CD14-positive monocyte (primary cell): ENCODE data around the gene THBS2. TPM values are rescaled to one million over a fixed set of nuclear protein-coding genes. Genes with fewer than 3 reads are reported as not detected.

Experiments
- DNase-seq, 3 donors: peaks; one replicate each; pipeline ENCODE4 v3.0.0-alpha.2; 2011 to 2022
- H2AFZ ChIP-seq: 2 replicates; pipeline ENCODE4 v1.6.0; 2012; ENCODE audit warnings: mild to moderate bottlenecking, low read depth, low read length, inconsistent platforms; ENCODE audit not compliant: insufficient read depth, poor library complexity, severe bottlenecking
- H3K27ac ChIP-seq, 2 donors: 1 replicate in 1 of 2; 2 replicates in 1 of 2; pipeline ENCODE4 v1.5.1; 2012 to 2013; ENCODE audit warnings: low read length in 2 of 2, control low read depth in 1 of 2, inconsistent platforms in 1 of 2, low read depth in 1 of 2, mild to moderate bottlenecking in 1 of 2
- H3K27me3 ChIP-seq, 2 donors: one replicate each; pipeline versions ENCODE4 v1.6.0 to v1.6.1; 2011 to 2013; ENCODE audit warnings: low read length in 2 of 2; ENCODE audit not compliant: control insufficient read depth in 2 of 2, insufficient read depth in 2 of 2
- H3K36me3 ChIP-seq, 2 donors: replicated peaks in 1 of 2; 1 replicate in 1 of 2; 2 replicates in 1 of 2; pipeline versions ENCODE4 v1.5.1 to v1.6.1; 2012 to 2013; ENCODE audit warnings: low read length in 2 of 2, control low read depth in 1 of 2, inconsistent platforms in 1 of 2, mild to moderate bottlenecking in 1 of 2; ENCODE audit not compliant: insufficient read depth in 2 of 2, control insufficient read depth in 1 of 2
- H3K4me1 ChIP-seq, 2 donors: 1 replicate in 1 of 2; 2 replicates in 1 of 2; pipeline versions ENCODE4 v1.5.1 to v1.6.1; 2012 to 2013; ENCODE audit warnings: low read length in 2 of 2, control low read depth in 1 of 2, inconsistent platforms in 1 of 2, mild to moderate bottlenecking in 1 of 2, moderate library complexity in 1 of 2; ENCODE audit not compliant: insufficient read depth in 2 of 2, control insufficient read depth in 1 of 2
- H3K4me2 ChIP-seq: replicated peaks from 2 replicates; pipeline ENCODE3; 2012; ENCODE audit warnings: low read length, moderate library complexity, mild to moderate bottlenecking; ENCODE audit not compliant: poor library complexity, severe bottlenecking; ENCODE audit errors: extremely low read depth
- H3K4me3 ChIP-seq, 3 experiments: fragments of 200-600 bp in 1 of 3; sonication (generic) in 1 of 3; replicated peaks in 1 of 3; 1 replicate in 2 of 3; 2 replicates in 1 of 3; pipeline ENCODE4 v1.5.1; 2011 to 2013; ENCODE audit warnings: low read length in 3 of 3, mild to moderate bottlenecking in 3 of 3, control low read depth in 2 of 3, low read depth in 2 of 3, inconsistent platforms in 1 of 3, moderate library complexity in 1 of 3
- H3K79me2 ChIP-seq: 2 replicates; pipeline ENCODE4 v1.6.0; 2012; ENCODE audit warnings: mild to moderate bottlenecking, control low read depth, inconsistent platforms, low read length, moderate library complexity; ENCODE audit not compliant: insufficient read depth
- H3K9ac ChIP-seq: 2 replicates; pipeline ENCODE4 v1.6.0; 2017; ENCODE audit warnings: low read length, mild to moderate bottlenecking; ENCODE audit not compliant: insufficient read depth, poor library complexity, severe bottlenecking
- H3K9me3 ChIP-seq, 2 donors: replicated peaks in 1 of 2; 1 replicate in 1 of 2; 2 replicates in 1 of 2; pipeline versions ENCODE4 v1.5.1 to v1.6.1; 2012 to 2013; ENCODE audit warnings: low read length in 2 of 2, control low read depth in 1 of 2; ENCODE audit not compliant: control insufficient read depth in 1 of 2, insufficient read depth in 1 of 2
- H4K20me1 ChIP-seq: 2 replicates; pipeline ENCODE4 v1.6.0; 2012; ENCODE audit warnings: mild to moderate bottlenecking, low read length, control low read depth, moderate library complexity; ENCODE audit not compliant: insufficient read depth
- H3K27ac Mint-ChIP-seq, 7 donors: one replicate each; pipeline ENCODE4 v1.8.0; 2020; ENCODE audit warnings: mild to moderate bottlenecking in 7 of 7, mixed read lengths in 7 of 7, moderate library complexity in 6 of 7, inconsistent platforms in 2 of 7
- H3K27me3 Mint-ChIP-seq, 3 donors: one replicate each; pipeline ENCODE4 v1.8.0; 2021 to 2022; ENCODE audit warnings: low read depth in 3 of 3, mild to moderate bottlenecking in 3 of 3, mixed read lengths in 3 of 3, moderate library complexity in 3 of 3, inconsistent platforms in 1 of 3
- H3K36me3 Mint-ChIP-seq, 2 donors: one replicate each; pipeline ENCODE4 v1.8.0; 2020; ENCODE audit warnings: mixed read lengths in 2 of 2, inconsistent platforms in 1 of 2, mild to moderate bottlenecking in 1 of 2
- H3K4me1 Mint-ChIP-seq: one replicate; pipeline ENCODE4 v1.8.0; 2020; ENCODE audit warnings: mild to moderate bottlenecking, mixed read lengths
- H3K4me3 Mint-ChIP-seq, 2 donors: one replicate each; pipeline ENCODE4 v1.8.0; 2020; ENCODE audit warnings: mild to moderate bottlenecking in 2 of 2, mixed read lengths in 2 of 2, moderate library complexity in 1 of 2
- H3K9me3 Mint-ChIP-seq, 7 donors: one replicate each; pipeline ENCODE4 v1.8.0; 2020 to 2022; ENCODE audit warnings: mixed read lengths in 7 of 7, mild to moderate bottlenecking in 6 of 7, moderate library complexity in 6 of 7, inconsistent platforms in 2 of 7
- CTCF ChIP-seq: fragments of 200-600 bp; IDR thresholded peaks from one replicate; pipeline ENCODE4 v1.8.0; 2022; ENCODE audit warnings: antibody characterized with exemption, mild to moderate bottlenecking
- WGBS: methylation state at CpG from one replicate; pipeline ENCODE4 v1.1.5; 2013; ENCODE audit warnings: missing lambda C conversion rate; ENCODE audit not compliant: insufficient coverage; 5-methylcytosine and 5-hydroxymethylcytosine counted together
- intact Hi-C, 2 donors: fragments of 100-400 bp; cut with micrococcal nuclease; formaldehyde crosslinking; loops; one replicate each; pipeline versions ENCODE4 v1.15.0 to v1.15.1; 2023
- polyA plus RNA-seq, 3 donors: library from polyadenylated mRNA; depleted of rRNA in 1 of 3; unstranded in 2 of 3; stranded (reverse) in 1 of 3; fragments of 300-500 nt in 2 of 3; fragments of >200 nt in 1 of 3; fragmentation: Illumina TruSeq in 2 of 3; gene quantifications; 1 replicate in 2 of 3; 2 replicates in 1 of 3; pipeline ENCODE4 v1.2.3, GENCODE V29; 2012 to 2021

THBS2 gene
- polyA plus RNA-seq, 3 donors = 0.01 to 0.03 TPM; not detected in 1

GRCh38 chr6:169265486-169266131 lies 12.0 kb upstream of the THBS2 start:
- Mint-ChIP-seq H3K4me3 (no peak overlapping the region), H3K36me3 (no peaks in the 10 kb centered on the region), H3K27ac (peak overlapping the region in 1 of 7 donors; percentile 2), H3K27me3 (peaks cover 1 to 10% (median 6%) of the 10 kb centered on the region in 3 donors), H3K9me3 (peaks cover 0 to 1% (median 0%) of the 10 kb centered on the region in 7 donors), H3K4me1 (peaks cover 37% of the 10 kb centered on the region)
- Histone ChIP-seq H3K4me3 (no peak overlapping the region), H3K9me3 (no peaks in the 10 kb centered on the region), H3K27ac (no peak overlapping the region), H3K9ac (no peak overlapping the region), H2AFZ (no peak overlapping the region), H3K4me2 (no peak overlapping the region), H4K20me1 (no peaks in the 10 kb centered on the region), H3K36me3 (no peaks in the 10 kb centered on the region), H3K79me2 (no peaks in the 10 kb centered on the region), H3K4me1 (peaks cover 23 to 37% of the 10 kb centered on the region in 2 donors), H3K27me3 (no peaks in the 10 kb centered on the region)
- WGBS = 97% methylated on average over 9 of the region's 12 CpGs
- intact Hi-C loops = no loop called here
- peak in 1 of 3 donors; percentile 20 for DNase-seq
- TF ChIP-seq CTCF = no peak

- Histone ChIP-seq H3K27me3 (no peaks in the 10 kb centered on the region), H3K27ac (no peak overlapping the region), H3K4me2 (no peak overlapping the region), H3K9ac (no peak overlapping the region), H3K79me2 (no peaks in the 10 kb centered on the region), H2AFZ (no peak overlapping the region), H4K20me1 (no peaks in the 10 kb centered on the region), H3K9me3 (no peaks in the 10 kb centered on the region), H3K36me3 (no peaks in the 10 kb centered on the region), H3K4me1 (peaks cover 8 to 21% of the 10 kb centered on the region in 2 donors), H3K4me3 (no peak overlapping the region)
- no peak for DNase-seq
- TF ChIP-seq CTCF = no peak
- H3K27ac Mint-ChIP-seq = no peak overlapping the region
- peaks cover 1 to 10% (median 9%) of the 10 kb centered on the region in 3 donors for H3K27me3 Mint-ChIP-seq
- H3K36me3 Mint-ChIP-seq = no peaks in the 10 kb centered on the region
- H3K4me3 Mint-ChIP-seq = no peak overlapping the region
- WGBS = 95% methylated on average over 21 of the region's 21 CpGs
- intact Hi-C loops = no loop called here
- H3K9me3 Mint-ChIP-seq = peaks cover 0 to 4% (median 1%) of the 10 kb centered on the region in 7 donors
- H3K4me1 Mint-ChIP-seq = peaks cover 23% of the 10 kb centered on the region
These were observed 10.4 kb upstream of the THBS2 start for GRCh38 chr6:169263836-169264608.
